ENCODE data around the gene FSD1.

Gene FSD1

GRCh38 chr19:4304538-4305256, at the start of gene FSD1:
Gene FSD1 (plus strand): TSS chr19:4304598. CDS start chr19:4304747, 149 bp downstream.
- H3K9me3 ChIP-seq (replicated peaks in 1 of 11): no peaks in the 10 kb centered on the region
- H3K4me2 ChIP-seq: peak within 1 kb of the TSS; percentile 39 to 85 (median 72)
- H3K9ac ChIP-seq: peak within 1 kb of the TSS in 8 of 11 experiments; percentile 25 to 67 (median 54); a peak in 10 of 22 replicates
- H4K20me1 ChIP-seq: no peaks in the 10 kb centered on the region; a peak in 1 of 22 replicates
- H3K36me3 ChIP-seq: peaks cover 0 to 19% (median 5%) of the 10 kb centered on the region in 11 experiments; a peak in 7 of 22 replicates
- H3K4me1 ChIP-seq: peaks cover 10 to 39% (median 27%) of the 10 kb centered on the region in 10 experiments; a peak in 19 of 20 replicates
- H3K27me3 ChIP-seq: no peaks in the 10 kb centered on the region
- TF ChIP-seq Cebpa-rat (IDR thresholded peaks at IDR 0.05): no peak
- H3K4me3 ChIP-seq: peak within 1 kb of the TSS; percentile 42 to 70 (median 59)
- no peak within 1 kb of the TSS for H3K27ac ChIP-seq

- TF ChIP-seq Cebpa-rat (IDR thresholded peaks at IDR 0.05): no peak
- Histone ChIP-seq H3K9ac (no peak overlapping the region), H3K4me1 (peaks cover 12 to 22% (median 17%) of the 10 kb centered on the region in 10 experiments), H3K27ac (no peak overlapping the region), H4K20me1 (peaks cover 0 to 21% (median 0%) of the 10 kb centered on the region in 11 experiments; a peak in 4 of 22 replicates), H3K36me3 (peaks cover 81 to 100% (median 93%) of the 10 kb centered on the region in 11 experiments), H3K27me3 (no peaks in the 10 kb centered on the region), H3K9me3 (replicated peaks in 1 of 11) (peaks cover 5 to 13% (median 7%) of the 10 kb centered on the region in 11 experiments; a peak in 18 of 22 replicates), H3K4me3 (no peak overlapping the region), H3K4me2 (no peak overlapping the region)
These were observed 47.8 kb upstream of the FSD1 start for GRCh38 chr19:4256563-4256962.

GRCh38 chr19:4257025-4257424, 47.4 kb upstream of the FSD1 start:
- Histone ChIP-seq H3K36me3 (peaks cover 80 to 100% (median 93%) of the 10 kb centered on the region in 11 experiments), H3K9me3 (replicated peaks in 1 of 11) (peaks cover 5 to 13% (median 7%) of the 10 kb centered on the region in 11 experiments; a peak in 18 of 22 replicates), H3K4me1 (peaks cover 12 to 22% (median 18%) of the 10 kb centered on the region in 10 experiments), H3K4me3 (no peak overlapping the region), H4K20me1 (peaks cover 0 to 21% (median 0%) of the 10 kb centered on the region in 11 experiments; a peak in 4 of 22 replicates), H3K9ac (no peak overlapping the region), H3K4me2 (no peak overlapping the region), H3K27me3 (no peaks in the 10 kb centered on the region), H3K27ac (no peak overlapping the region)
- no peak for TF ChIP-seq Cebpa-rat (IDR thresholded peaks at IDR 0.05)

- Histone ChIP-seq H3K9ac (no peak overlapping the region), H3K27me3 (no peaks in the 10 kb centered on the region), H3K9me3 (replicated peaks in 1 of 11) (peaks cover 5 to 13% (median 7%) of the 10 kb centered on the region in 11 experiments; a peak in 18 of 22 replicates), H3K27ac (no peak overlapping the region), H3K4me1 (peaks cover 12 to 27% (median 21%) of the 10 kb centered on the region in 10 experiments), H3K4me2 (no peak overlapping the region), H4K20me1 (peaks cover 0 to 18% (median 0%) of the 10 kb centered on the region in 11 experiments; a peak in 4 of 22 replicates), H3K36me3 (peaks cover 80 to 100% (median 93%) of the 10 kb centered on the region in 11 experiments), H3K4me3 (no peak overlapping the region)
- no peak for TF ChIP-seq Cebpa-rat (IDR thresholded peaks at IDR 0.05)
These were observed 46.2 kb upstream of the FSD1 start for GRCh38 chr19:4258181-4258580.

DNA sequence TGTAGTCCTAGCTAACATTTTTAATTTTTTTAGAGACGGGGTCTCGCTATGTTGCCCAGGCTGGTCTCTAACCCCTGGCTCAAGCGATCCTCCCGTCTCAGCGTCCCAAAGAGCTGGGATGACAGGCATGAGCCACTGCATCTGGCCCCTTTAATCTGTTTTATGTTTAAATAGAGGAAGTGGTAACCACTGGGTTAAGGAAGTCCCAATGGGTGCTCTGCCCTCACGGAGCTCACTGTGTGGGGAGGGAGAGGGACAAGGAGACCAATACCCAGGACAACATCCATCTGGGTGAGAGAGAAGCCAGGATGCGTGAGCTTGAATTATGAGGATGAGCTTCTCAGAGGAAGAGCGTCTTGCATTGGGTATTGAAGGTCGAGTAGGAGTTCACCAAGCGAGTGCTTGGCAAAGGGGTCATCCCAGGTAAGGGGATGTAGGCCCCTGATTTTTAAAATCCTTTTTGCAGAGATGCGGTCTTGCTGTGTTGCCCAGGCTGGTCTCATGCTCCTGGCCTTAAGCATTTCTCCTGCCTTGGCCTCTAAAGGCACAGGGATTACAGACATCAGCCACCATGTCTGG, 43.7 kb upstream of the FSD1 start:
- Histone ChIP-seq H3K36me3 (peaks cover 62 to 96% (median 84%) of the 10 kb centered on the region in 11 experiments), H4K20me1 (peaks cover 0 to 15% (median 6%) of the 10 kb centered on the region in 11 experiments; a peak in 6 of 22 replicates), H3K27me3 (no peaks in the 10 kb centered on the region), H3K9ac (peak overlapping the region in 2 of 11 experiments; percentile 14 to 34; a peak in 1 of 22 replicates), H3K27ac (peak overlapping the region in 6 of 11 experiments; percentile 10 to 37 (median 23); a peak in 4 of 22 replicates), H3K4me3 (no peak overlapping the region), H3K9me3 (replicated peaks in 1 of 11) (peaks cover 5 to 11% (median 7%) of the 10 kb centered on the region in 11 experiments; a peak in 18 of 22 replicates), H3K4me2 (peak overlapping the region; percentile 29 to 82 (median 49)), H3K4me1 (peaks cover 23 to 52% (median 42%) of the 10 kb centered on the region in 10 experiments)
- TF ChIP-seq Cebpa-rat (IDR thresholded peaks at IDR 0.05): no peak

DNA sequence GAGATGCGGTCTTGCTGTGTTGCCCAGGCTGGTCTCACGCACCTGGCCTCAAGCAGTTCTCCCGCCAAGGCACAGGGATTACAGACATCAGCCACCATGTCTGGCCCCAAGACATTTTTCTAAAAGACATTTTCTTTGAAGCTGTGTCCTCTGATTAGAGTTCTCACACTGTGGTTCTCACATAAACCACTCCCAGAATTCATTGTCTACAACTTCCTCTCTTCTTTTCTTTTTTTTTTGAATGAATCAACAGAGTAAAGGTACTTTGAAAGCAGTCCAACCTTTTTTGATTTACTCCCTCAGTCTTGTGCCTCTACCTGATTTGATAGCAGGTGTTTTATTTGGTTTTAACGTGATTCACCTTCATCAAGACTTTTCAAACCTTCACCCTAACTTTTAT, 39.6 kb upstream of the FSD1 start:
- Histone ChIP-seq H3K4me3 (no peak overlapping the region), H3K27ac (peak overlapping the region in 5 of 11 experiments; percentile 1 to 64 (median 51); a peak in 5 of 22 replicates), H4K20me1 (peaks cover 5 to 20% (median 14%) of the 10 kb centered on the region in 11 experiments; a peak in 18 of 22 replicates), H3K4me1 (peaks cover 33 to 69% (median 55%) of the 10 kb centered on the region in 10 experiments), H3K27me3 (no peaks in the 10 kb centered on the region), H3K9ac (peak overlapping the region in 2 of 11 experiments; percentile 19 to 24; a peak in 5 of 22 replicates), H3K36me3 (peaks cover 61 to 96% (median 78%) of the 10 kb centered on the region in 11 experiments), H3K4me2 (peak overlapping the region; percentile 1 to 81 (median 36); a peak in 14 of 22 replicates), H3K9me3 (replicated peaks in 1 of 11) (no peaks in the 10 kb centered on the region)
- TF ChIP-seq Cebpa-rat (IDR thresholded peaks at IDR 0.05): no peak

DNA sequence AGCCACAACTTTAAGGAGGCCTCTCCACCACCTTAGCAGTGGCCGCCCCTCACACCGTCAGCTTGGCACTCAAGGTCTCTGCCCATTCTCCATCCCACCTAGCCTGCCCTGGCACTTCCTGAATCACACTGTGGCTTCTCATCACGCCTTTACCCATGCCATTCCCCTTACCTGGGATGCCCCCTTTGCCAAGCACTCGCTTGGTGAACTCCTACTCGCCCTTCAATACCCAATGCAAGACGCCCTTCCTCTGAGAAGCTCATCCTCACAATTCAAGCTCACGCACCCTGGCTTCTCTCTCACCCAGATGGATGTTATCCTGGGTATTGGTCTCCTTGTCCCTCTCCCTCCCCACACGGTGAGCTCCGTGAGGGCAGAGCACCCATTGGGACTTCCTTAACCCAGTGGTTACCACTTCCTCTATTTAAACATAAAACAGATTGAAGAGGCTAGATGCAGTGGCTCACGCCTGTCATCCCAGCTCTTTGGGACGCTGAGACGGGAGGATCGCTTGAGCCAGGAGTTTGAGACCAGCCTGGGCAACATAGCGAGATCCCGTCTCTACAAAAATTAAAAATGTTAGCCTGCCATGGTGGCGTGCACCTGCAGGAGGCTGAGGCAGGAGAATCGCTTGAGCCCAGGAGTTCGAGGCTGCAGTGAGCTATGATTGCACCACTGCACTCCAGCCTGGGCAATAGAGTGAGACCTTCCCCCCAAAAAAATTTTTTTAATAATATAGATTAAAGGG, 38.0 kb upstream of the FSD1 start:
- H3K36me3 ChIP-seq: peaks cover 69 to 98% (median 84%) of the 10 kb centered on the region in 11 experiments
- peak overlapping the region in 7 of 11 experiments; percentile 22 to 66 (median 40); a peak in 13 of 22 replicates for H3K4me2 ChIP-seq
- no peak overlapping the region for H3K9ac ChIP-seq

More for the DNA sequence above, 38.0 kb upstream of the FSD1 start:
- H3K4me3 ChIP-seq: no peak overlapping the region
- H4K20me1 ChIP-seq: peaks cover 5 to 20% (median 14%) of the 10 kb centered on the region in 11 experiments; a peak in 18 of 22 replicates
- no peaks in the 10 kb centered on the region for H3K9me3 ChIP-seq (replicated peaks in 1 of 11)
- no peaks in the 10 kb centered on the region for H3K27me3 ChIP-seq
- peaks cover 21 to 52% (median 40%) of the 10 kb centered on the region in 10 experiments; a peak in 19 of 20 replicates for H3K4me1 ChIP-seq
- TF ChIP-seq Cebpa-rat (IDR thresholded peaks at IDR 0.05): no peak
- H3K27ac ChIP-seq: 0 out of 22 replicates have a peak overlapping the region, but pooled peaks of 1 of the 11 experiments have one; percentile 3

All from BLaER1 treated with 17β-estradiol and CSF1 and Interleukin-3, amounts not matched to agents 10 nM and 100 nM (cell line).